ENCODE measurements around the gene DMAC2.

GRCh38 chr19:41455936-41456335 lies 16.2 kb upstream of the DMAC2 start:
- no peak for TF ChIP-seq CTCF (conservative IDR thresholded peaks at IDR 0.05; ENCODE audit: low read depth in 2 of 2)
- TF ChIP-seq POLR2AphosphoS5 (IDR thresholded peaks at IDR 0.05; ENCODE audit: low read depth), result no peak
- no peak for TF ChIP-seq CREB1 (CRISPR knock-in tag; IDR thresholded peaks at IDR 0.05; ENCODE audit: low read depth)
- TF ChIP-seq EZH2 (IDR thresholded peaks at IDR 0.05; ENCODE audit: low read depth, unreplicated experiment), result no peak
- TF ChIP-seq REST (IDR thresholded peaks at IDR 0.05; ENCODE audit: unreplicated experiment), result no peak
